ENCODE measurements around the gene TOM1. TPM values are rescaled to one million over a fixed set of nuclear protein-coding genes. Genes with fewer than 3 reads are reported as not detected.

TOM1 gene
- total and polyA plus RNA-seq, 10 donors: 19.9 to 92.1 (median 49.8) TPM

DNA sequence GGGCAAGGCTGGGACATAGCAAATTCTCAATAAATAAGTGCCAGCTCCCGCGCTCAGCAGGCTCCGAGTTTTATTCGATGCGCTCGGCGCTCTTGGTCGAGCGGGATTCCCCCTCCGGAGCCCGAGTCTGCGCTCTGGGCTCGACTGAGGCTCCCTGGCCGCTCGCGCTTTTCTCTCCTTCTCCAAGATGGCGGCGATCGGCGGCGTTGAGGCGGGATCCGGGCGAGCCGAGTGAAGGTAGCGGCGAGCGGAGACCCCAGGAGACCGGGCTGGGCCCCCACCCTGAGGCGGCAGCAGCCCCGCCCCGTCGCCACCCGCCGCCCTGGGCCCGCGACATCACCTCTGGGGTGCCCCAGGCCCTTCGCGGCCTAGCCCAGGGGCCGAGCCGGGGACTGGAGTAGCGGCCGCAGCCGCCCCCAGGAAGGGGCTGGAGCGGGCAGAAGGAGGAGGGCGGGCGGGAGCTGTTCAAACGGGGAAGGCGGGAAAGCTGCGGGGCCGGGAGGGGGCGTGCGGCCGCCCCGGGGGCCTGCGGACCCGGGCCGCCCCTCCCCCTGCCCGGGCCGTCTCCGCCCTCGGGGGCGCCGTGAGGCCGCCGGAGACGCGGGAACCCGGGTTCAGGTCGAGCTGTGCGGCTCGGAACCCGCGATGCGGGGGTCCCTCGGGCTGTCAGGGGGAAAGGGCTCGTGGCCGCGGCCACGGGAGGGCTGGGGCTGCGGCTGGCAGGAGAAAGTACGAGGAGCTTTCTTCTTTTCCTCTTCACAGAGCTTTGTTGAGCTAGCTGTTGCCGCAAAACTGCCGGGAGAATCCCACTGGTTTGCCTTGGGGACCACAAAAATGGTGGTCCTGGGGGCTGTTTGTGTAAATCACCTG, 42.1 kb upstream of the TOM1 start, which contains the start of gene HMGXB4:
Gene HMGXB4, plus strand, starts transcription at position 173 of the 870 bp plus-strand sequence. CDS start 4,898 bp downstream, outside the sequence.
- H3K27ac ChIP-seq: peak within 1 kb of the TSS; percentile 95 to 98 (median 96)
- TF ChIP-seq, protein P1, sequence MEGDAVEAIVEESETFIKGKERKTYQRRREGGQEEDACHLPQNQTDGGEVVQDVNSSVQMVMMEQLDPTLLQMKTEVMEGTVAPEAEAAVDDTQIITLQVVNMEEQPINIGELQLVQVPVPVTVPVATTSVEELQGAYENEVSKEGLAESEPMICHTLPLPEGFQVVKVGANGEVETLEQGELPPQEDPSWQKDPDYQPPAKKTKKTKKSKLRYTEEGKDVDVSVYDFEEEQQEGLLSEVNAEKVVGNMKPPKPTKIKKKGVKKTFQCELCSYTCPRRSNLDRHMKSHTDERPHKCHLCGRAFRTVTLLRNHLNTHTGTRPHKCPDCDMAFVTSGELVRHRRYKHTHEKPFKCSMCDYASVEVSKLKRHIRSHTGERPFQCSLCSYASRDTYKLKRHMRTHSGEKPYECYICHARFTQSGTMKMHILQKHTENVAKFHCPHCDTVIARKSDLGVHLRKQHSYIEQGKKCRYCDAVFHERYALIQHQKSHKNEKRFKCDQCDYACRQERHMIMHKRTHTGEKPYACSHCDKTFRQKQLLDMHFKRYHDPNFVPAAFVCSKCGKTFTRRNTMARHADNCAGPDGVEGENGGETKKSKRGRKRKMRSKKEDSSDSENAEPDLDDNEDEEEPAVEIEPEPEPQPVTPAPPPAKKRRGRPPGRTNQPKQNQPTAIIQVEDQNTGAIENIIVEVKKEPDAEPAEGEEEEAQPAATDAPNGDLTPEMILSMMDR (IDR thresholded peaks at IDR 0.05 in 8 of 11, conservative IDR thresholded peaks at IDR 0.05 in 3 of 11): peak in 5 of 11 experiments; percentile 10 to 59 (median 47)
- TF ChIP-seq POLR2AphosphoS5 (IDR thresholded peaks at IDR 0.05) (peak; percentile 69 to 74 (median 72)), POLR2A (IDR thresholded peaks at IDR 0.05) (no peak)
- WGBS, 5 donors: 0 to 1% (median 0%) methylated on average over 12 to 84 of the region's 84 CpGs
- H3K4me3 ChIP-seq: peak within 1 kb of the TSS; percentile 62 to 80 (median 72)
- intact Hi-C loops (cut with DNase I; ENCODE audit: low total_unique reads): no loop called here
- H3K36me3 ChIP-seq: peaks cover 0 to 6% (median 5%) of the 10 kb centered on the region in 6 donors
- H3K9me3 ChIP-seq: no peaks in the 10 kb centered on the region
- no peaks in the 10 kb centered on the region for H3K27me3 ChIP-seq (replicated peaks in 1 of 7)
- peak; percentile 98 for DNase-seq
- H3K4me1 ChIP-seq: peaks cover 3 to 37% (median 26%) of the 10 kb centered on the region in 6 donors

DNA sequence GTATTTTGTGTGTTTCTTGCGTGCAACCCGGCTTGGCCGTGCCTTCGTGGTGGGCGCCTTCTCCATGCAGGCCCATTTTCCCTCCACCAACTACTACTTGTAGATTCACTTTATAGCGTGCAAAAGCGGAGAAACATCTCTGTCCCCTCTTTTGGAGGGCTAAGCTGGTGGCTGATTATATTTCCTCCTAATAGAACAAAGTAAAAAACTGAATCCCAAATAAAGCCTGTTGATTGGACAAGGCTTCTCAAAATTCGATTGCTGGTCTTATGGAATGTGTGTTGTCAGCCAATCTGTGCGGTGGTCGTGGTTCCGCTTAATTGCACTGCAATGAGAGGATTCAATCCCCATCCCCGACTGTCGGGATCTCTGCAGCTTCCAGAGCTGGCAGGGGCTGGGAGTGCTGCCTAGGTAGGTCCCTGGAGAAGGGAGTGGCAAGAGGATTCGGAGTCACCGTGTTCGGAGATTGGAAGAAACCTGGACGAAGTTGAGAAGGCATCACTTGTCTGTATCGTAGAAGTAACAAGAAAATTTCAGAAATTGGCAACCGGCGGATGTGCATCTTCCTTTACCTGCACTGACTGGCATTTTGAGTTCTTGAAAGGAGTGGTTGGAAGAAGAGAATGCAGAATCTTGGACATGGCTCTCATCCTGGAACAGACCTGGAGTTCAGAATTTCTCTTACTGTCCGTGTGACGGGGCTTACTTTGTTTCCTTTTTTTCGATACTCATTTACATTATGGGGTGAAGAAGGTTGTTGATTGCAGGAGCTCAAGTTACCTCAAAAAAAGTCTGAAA, 41.3 kb upstream of the TOM1 start:
- intact Hi-C loops (cut with DNase I; ENCODE audit: low total_unique reads): no loop called here
- Histone ChIP-seq H3K36me3 (peaks cover 0 to 15% (median 11%) of the 10 kb centered on the region in 6 donors), H3K4me3 (peak overlapping the region; percentile 62 to 80 (median 72)), H3K27ac (peak overlapping the region; percentile 95 to 98 (median 96)), H3K4me1 (peaks cover 3 to 37% (median 26%) of the 10 kb centered on the region in 6 donors), H3K9me3 (no peaks in the 10 kb centered on the region), H3K27me3 (replicated peaks in 1 of 7) (no peaks in the 10 kb centered on the region)
- 43 to 52% (median 44%) methylated on average over 23 of the region's 23 CpGs for WGBS, 5 donors
- no peak for DNase-seq
- TF ChIP-seq, protein P1 (IDR thresholded peaks at IDR 0.05 in 8 of 11, conservative IDR thresholded peaks at IDR 0.05 in 3 of 11): no peak
- no peak for TF ChIP-seq POLR2A (IDR thresholded peaks at IDR 0.05)

DNA sequence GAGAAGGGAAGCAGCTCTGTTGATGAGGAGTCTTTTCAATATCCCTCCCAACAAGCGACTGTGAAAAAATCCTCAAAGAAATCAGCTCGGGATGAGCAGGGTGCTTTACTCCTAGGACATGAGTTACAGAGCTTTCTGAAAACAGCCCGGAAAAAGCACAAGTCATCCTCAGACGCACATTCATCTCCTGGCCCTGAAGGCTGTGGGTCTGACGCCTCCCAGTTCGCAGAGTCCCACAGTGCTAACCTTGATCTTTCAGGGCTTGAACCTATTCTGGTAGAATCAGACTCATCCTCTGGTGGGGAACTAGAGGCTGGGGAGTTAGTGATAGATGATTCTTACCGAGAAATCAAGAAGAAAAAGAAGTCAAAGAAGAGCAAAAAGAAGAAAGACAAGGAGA, 34.7 kb upstream of the TOM1 start:
- H3K36me3 ChIP-seq: peaks cover 0 to 81% (median 57%) of the 10 kb centered on the region in 6 donors
- TF ChIP-seq POLR2AphosphoS5 (IDR thresholded peaks at IDR 0.05) (no peak), POLR2A (IDR thresholded peaks at IDR 0.05) (no peak)
- TF ChIP-seq, protein P1 (IDR thresholded peaks at IDR 0.05 in 8 of 11, conservative IDR thresholded peaks at IDR 0.05 in 3 of 11): no peak
- no peaks in the 10 kb centered on the region for H3K9me3 ChIP-seq
- WGBS, 5 donors: 89 to 98% (median 91%) methylated on average over 7 of the region's 7 CpGs
- H3K27ac ChIP-seq: no peak overlapping the region
- H3K4me3 ChIP-seq: no peak overlapping the region
- DNase-seq: no peak
- no peaks in the 10 kb centered on the region for H3K27me3 ChIP-seq (replicated peaks in 1 of 7)
- intact Hi-C loops (cut with DNase I; ENCODE audit: low total_unique reads): no loop called here
- H3K4me1 ChIP-seq: peaks cover 0 to 8% (median 3%) of the 10 kb centered on the region in 6 donors
